HG03520 (cell line): ENCODE measurements around the gene ABHD12.

Experiments
- ATAC-seq: cut with Tn5 transposase; IDR thresholded peaks from one replicate; pipeline ENCODE4 v1.9.1; 2021; ENCODE audit warnings: mild to moderate bottlenecking, moderate library complexity; ENCODE audit not compliant: unreplicated experiment

The ABHD12 gene

GRCh38 chr20:25382704-25383370 is 7.8 kb downstream of the ABHD12 start:
- no peak for ATAC-seq

DNA sequence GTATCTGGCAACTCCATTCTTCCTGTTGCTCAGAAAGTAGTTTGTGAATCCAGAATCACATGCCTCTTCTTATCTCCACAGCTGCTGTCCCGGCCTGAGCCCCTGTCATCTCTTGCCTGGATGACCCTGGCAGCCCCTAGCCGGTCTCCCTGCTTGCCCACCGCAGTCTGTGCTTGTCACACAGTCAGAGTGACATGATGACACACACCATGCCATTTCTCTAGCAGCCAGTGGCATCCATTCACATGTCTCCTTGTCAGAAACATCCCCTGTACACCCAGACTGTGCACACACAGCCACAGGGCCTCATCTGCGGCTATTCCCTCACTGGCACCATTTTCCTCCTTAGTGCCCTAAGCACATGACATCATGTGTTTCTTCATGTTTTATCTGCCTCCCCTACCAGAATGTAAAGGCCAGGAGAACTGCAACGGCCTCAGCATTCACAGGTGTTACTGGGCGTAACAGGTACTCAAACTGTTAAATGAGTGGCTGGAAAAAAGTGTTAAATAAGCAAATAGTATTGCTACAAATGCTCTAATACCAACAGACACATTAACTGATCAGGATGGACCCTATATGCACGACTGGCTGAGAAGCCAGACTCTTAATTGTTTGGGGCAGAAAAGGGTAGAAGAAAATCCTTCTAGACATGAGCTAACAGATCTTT is 9.6 kb downstream of the ABHD12 start:
- no peak for ATAC-seq

GRCh38 chr20:25378884-25379733 is 11.5 kb downstream of the ABHD12 start:
- ATAC-seq, result no peak

DNA sequence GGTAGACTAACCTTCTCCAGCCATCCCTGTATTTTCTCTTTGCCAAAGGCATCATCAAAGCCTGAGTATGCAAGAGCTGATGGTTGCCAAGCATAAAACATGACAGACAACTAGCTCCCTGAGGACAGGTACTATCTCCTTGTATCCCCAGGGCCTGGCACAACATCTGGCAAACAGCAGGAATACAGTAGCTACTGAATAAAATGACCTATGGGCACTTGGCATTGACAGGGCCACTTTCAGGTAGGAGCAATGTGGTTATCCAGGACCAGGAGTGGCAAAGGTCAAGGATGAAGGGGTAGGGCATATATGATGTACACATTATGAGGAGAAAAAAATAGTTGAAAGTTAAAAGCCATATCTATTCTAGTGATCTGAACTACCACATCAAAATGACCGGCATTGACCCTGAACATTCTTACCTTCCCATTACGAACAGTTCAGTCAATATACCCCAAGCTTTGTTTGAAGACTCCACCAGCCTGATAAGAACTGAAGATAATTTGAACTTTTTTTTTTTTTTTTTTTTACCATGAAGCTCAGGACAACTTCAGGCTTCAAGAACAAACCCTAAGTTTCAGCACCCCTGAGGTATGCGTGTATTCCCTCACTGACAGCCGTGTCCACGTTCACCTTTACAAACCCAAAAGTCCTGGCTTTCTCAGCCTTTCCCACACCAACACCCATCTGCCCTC is 12.3 kb downstream of the ABHD12 start:
- no peak for ATAC-seq

GRCh38 chr20:25376886-25377285 is 13.7 kb downstream of the ABHD12 start:
- ATAC-seq, result no peak

- no peak for ATAC-seq
Measured at GRCh38 chr20:25376236-25376635, 14.4 kb downstream of the ABHD12 start.

- no peak for ATAC-seq
Measured at GRCh38 chr20:25374842-25375241, 15.8 kb downstream of the ABHD12 start.

- no peak for ATAC-seq
Measured at GRCh38 chr20:25372584-25373336, 17.9 kb downstream of the ABHD12 start.

GRCh38 chr20:25369971-25370370 is 20.7 kb downstream of the ABHD12 start:
- ATAC-seq, result no peak

DNA sequence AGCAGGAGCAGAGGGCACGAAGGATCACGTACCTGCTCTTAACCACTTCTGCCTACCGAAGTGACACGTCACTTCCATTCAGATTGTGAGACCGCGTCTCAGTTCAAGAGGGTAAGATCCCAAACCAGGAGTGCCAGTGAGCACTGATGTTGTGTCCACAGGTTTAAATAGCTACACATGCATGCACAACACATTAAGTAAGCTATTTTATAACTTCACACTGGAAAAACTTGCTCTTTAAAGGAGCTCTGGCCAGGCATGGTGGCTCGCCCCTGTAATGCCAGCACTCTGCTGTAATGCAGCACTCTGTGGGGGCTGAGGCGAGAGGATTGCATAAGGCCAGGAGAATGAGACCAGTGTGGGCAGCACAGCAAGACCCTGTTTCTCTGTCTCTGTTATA is 21.1 kb downstream of the ABHD12 start:
- ATAC-seq, result no peak

GRCh38 chr20:25368976-25369375 is 21.7 kb downstream of the ABHD12 start:
- ATAC-seq, result no peak

- no peak for ATAC-seq
Measured at GRCh38 chr20:25368526-25368925, 22.1 kb downstream of the ABHD12 start.

DNA sequence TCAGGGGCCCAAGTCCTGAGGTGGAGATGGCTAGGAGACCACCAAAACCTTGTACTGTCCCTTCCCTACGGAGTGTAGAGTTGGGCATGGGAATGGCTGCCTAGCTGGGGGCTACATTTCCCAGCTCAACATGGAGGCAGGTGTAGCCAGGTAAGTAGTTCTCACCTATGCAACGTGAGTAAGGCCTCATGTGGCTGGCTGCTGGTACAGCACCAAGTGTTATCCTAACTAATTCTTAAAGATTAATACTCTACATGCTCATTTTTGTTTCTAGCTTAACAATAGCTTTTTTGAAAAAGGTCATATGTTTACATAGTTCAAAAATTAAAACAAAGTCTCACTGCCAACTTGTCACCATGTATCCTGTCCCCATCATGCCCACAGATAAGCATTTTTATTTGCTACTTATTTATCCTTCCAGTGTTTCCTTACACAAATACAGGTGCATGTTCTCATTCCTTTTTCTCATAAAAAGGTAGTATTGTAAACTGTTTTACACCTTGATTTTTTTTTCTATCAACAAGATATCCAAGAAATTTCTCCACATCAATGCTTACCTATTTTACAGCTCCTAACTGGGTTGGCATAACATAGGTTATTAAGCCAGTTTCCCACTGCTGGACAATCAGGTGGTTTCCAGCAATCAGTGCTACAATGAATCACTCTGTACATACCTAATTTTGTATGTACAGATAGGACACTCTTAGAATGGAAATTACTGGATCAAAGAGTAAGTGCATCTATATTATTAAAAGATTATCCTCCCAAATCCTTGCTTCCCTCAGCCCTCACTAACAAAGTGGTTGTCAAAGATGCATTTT is 25.5 kb downstream of the ABHD12 start:
- no peak for ATAC-seq

DNA sequence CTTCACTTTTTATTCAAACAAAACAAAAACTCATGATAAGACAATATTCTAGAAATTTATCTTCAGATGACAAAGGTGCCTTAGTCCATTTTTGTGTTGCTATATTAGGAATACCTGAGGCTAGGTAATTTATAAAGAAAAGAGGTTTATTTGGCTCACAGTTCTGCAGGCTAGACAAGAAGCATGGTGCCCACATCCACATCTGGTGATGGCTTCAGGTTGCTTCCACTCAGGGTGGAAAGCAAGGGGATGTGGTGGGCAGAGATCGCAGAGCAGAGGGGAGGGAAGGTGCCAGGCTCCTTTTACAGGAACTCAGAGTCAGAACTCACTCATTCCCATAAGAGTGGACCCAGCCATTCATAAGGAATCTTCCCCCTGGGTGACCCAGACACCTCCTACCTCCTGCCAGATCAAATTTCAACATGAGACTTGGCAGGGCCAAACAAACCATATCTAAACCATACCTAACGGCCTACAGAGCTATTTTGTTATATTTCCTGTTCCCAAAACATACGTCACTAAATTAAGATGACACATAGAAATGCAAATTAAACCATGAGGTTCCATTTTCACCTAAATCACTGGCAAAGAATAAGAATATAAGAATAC is 26.4 kb downstream of the ABHD12 start:
- ATAC-seq, result no peak

DNA sequence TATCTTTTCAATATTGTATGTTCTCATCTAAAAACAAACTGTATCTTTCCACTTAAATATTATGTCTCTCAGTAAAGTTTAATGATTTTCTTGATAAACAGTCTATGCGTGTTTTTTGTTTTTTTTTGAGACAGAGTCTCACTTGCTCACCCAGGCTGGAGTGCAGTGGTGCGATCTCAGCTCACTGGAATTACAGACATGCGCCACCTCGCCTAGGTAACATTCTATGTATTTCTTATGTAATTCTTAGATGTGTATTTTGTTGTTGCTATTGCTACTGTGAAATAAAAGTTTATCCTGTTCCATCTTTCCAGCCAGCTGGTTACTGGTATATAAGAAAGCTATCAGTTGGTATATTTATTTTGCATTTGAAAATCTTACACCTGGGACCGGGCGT is 29.4 kb downstream of the ABHD12 start:
- no peak for ATAC-seq

- ATAC-seq, result no peak
Measured at GRCh38 chr20:25360631-25361286, 29.9 kb downstream of the ABHD12 start.

- ATAC-seq, result no peak
Measured at GRCh38 chr20:25356271-25356933, 34.2 kb downstream of the ABHD12 start.

- ATAC-seq, result no peak
Measured at GRCh38 chr20:25355866-25356265, 34.8 kb downstream of the ABHD12 start.
